Measurements from ENCODE around the gene SQSTM1. TPM values are rescaled to one million over a fixed set of nuclear protein-coding genes. Genes with fewer than 3 reads are reported as not detected.
A peak's percentile ranks its signal among the peaks of the same experiment; 100 is the strongest.

Gene SQSTM1
- total and polyA plus RNA-seq, 9 of the 15 experiments (the other 6 are each of a cell fraction or from before 2014, with no cell fraction given): 5.6 to 148 (median 64.0) TPM

GRCh38 chr5:179821298-179822058, 773 bp downstream of the SQSTM1 start (continued):
- TF ChIP-seq HIVEP1 (CRISPR knock-in tag; IDR thresholded peaks at IDR 0.05): no peak
- no peak for TF ChIP-seq MGA (IDR thresholded peaks at IDR 0.05)
- TF ChIP-seq PHF20 (IDR thresholded peaks at IDR 0.05; ENCODE audit: partially characterized antibody): no peak
- no peak for TF ChIP-seq CC2D1A (IDR thresholded peaks at IDR 0.05)
- no peak for TF ChIP-seq CEBPB (tag; IDR thresholded peaks at IDR 0.05)
- no peak for TF ChIP-seq PYGO2 (tag; IDR thresholded peaks at IDR 0.05)
- TF ChIP-seq, protein P1, sequence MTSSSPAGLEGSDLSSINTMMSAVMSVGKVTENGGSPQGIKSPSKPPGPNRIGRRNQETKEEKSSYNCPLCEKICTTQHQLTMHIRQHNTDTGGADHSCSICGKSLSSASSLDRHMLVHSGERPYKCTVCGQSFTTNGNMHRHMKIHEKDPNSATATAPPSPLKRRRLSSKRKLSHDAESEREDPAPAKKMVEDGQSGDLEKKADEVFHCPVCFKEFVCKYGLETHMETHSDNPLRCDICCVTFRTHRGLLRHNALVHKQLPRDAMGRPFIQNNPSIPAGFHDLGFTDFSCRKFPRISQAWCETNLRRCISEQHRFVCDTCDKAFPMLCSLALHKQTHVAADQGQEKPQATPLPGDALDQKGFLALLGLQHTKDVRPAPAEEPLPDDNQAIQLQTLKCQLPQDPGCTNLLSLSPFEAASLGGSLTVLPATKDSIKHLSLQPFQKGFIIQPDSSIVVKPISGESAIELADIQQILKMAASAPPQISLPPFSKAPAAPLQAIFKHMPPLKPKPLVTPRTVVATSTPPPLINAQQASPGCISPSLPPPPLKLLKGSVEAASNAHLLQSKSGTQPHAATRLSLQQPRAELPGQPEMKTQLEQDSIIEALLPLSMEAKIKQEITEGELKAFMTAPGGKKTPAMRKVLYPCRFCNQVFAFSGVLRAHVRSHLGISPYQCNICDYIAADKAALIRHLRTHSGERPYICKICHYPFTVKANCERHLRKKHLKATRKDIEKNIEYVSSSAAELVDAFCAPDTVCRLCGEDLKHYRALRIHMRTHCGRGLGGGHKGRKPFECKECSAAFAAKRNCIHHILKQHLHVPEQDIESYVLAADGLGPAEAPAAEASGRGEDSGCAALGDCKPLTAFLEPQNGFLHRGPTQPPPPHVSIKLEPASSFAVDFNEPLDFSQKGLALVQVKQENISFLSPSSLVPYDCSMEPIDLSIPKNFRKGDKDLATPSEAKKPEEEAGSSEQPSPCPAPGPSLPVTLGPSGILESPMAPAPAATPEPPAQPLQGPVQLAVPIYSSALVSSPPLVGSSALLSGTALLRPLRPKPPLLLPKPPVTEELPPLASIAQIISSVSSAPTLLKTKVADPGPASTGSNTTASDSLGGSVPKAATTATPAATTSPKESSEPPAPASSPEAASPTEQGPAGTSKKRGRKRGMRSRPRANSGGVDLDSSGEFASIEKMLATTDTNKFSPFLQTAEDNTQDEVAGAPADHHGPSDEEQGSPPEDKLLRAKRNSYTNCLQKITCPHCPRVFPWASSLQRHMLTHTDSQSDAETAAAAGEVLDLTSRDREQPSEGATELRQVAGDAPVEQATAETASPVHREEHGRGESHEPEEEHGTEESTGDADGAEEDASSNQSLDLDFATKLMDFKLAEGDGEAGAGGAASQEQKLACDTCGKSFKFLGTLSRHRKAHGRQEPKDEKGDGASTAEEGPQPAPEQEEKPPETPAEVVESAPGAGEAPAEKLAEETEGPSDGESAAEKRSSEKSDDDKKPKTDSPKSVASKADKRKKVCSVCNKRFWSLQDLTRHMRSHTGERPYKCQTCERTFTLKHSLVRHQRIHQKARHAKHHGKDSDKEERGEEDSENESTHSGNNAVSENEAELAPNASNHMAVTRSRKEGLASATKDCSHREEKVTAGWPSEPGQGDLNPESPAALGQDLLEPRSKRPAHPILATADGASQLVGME (CRISPR knock-in tag; IDR thresholded peaks at IDR 0.05): no peak
- peak; percentile 3 for TF ChIP-seq HNRNPLL (IDR thresholded peaks at IDR 0.05; ENCODE audit: low read depth, low read length, poor library complexity, severe bottlenecking)
- TF ChIP-seq GABPB2 (CRISPR knock-in tag; conservative IDR thresholded peaks at IDR 0.05): no peak
- no peak for TF ChIP-seq ZKSCAN3 (CRISPR knock-in tag; IDR thresholded peaks at IDR 0.05)
- no peak for TF ChIP-seq PHF8 (IDR thresholded peaks at IDR 0.05; ENCODE audit: borderline replicate concordance, low read length)

Data from K562 (cell line).